Measurements from ENCODE around the gene TSPEAR.
"Not testable (repeated sequence)": the region's sequence is repeated elsewhere in the genome, so short reads cannot be mapped to it uniquely, and the experiment has no call there.

TSPEAR gene

DNA sequence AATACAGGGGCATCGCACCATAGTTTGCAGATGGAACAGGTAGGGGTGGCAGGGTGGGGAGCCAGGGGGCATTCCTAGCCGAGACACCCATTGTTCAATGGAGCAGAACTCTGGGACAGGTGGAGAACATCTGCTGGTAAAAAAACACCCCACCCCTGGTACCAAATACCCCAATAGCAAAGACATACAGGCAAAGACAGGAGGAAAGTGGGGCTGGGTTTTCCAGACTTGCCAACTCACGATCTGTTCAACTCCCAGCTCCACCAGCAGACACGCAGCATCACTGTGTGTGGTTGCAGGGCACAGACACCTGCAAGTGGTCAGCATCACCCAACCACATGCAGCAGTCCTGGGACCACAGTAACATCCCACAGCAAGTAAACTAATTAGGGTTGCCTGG lies 99.8 kb downstream of the TSPEAR start:
- no peak overlapping the region for H3K9ac ChIP-seq (ENCODE audit: low read depth, low read length)
- H3K9me3 ChIP-seq (ENCODE audit: control insufficient read depth, insufficient read depth, low read length) = peaks cover 5% of the 10 kb centered on the region; the same call in 1 of the 2 replicates
- no peaks in the 10 kb centered on the region for H3K36me3 ChIP-seq (ENCODE audit: insufficient read depth, low read length)
- H3K4me1 ChIP-seq (ENCODE audit: insufficient read depth, low read length) = no peaks in the 10 kb centered on the region

DNA sequence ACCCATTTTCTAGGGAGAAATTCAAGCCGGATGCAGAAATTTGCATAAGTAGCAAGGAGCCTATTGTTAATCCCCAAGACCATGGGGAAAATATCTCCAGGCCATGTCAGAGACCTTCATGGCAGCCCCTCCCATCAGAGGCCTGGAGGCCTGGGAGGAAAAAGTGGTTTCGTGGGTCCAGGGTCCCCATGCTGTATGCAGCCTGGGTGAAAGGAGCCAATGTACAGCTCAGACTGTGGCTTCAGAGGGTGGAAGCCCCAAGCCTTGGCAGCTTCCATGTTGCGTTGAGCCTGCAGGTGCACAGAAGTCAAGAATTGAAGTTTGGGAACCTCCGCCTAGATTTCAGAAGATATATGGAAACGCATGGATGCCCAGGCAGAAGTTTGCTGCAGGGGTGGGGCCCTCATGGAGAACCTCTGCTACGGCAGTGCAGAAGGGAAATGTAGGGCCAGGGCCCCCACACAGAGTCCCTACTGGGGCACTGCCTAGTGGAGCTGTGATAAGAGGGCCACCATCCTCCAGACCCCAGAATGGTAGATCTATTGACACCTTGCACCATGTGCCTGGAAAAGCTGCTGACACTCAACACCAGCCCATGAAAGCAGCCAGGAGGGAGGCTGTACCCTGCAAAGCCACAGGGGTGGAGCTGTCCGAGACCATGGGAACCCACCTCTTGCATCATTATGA lies 101.1 kb downstream of the TSPEAR start:
- H3K9ac ChIP-seq (ENCODE audit: low read depth, low read length); H3K9me3 ChIP-seq (ENCODE audit: control insufficient read depth, insufficient read depth, low read length); H3K36me3 ChIP-seq (ENCODE audit: insufficient read depth, low read length); H3K4me1 ChIP-seq (ENCODE audit: insufficient read depth, low read length): not testable (repeated sequence)

DNA sequence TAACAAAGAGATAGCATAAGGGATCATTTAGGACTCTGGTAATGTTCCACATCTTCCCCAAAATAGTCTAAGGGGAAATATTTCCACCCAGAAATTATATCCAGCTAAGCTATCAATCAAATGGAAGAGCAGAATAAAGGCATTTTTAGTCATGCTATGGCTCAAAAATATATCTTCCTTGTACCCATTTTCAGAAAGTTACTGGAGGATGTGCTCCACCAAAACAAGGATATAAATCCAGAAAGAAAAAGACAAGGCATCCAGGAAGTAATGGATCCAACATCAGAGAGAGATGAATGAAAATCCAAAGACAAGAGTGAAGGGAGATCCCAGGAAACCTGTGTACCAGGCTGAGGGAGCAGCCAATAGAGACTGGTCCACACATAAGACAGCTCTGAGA lies 102.2 kb downstream of the TSPEAR start:
- no peak overlapping the region for H3K9ac ChIP-seq (ENCODE audit: low read depth, low read length)
- H3K36me3 ChIP-seq (ENCODE audit: insufficient read depth, low read length) = no peaks in the 10 kb centered on the region
- peaks cover 5% of the 10 kb centered on the region; the same call in 1 of the 2 replicates for H3K9me3 ChIP-seq (ENCODE audit: control insufficient read depth, insufficient read depth, low read length)
- H3K4me1 ChIP-seq (ENCODE audit: insufficient read depth, low read length) = no peaks in the 10 kb centered on the region

DNA sequence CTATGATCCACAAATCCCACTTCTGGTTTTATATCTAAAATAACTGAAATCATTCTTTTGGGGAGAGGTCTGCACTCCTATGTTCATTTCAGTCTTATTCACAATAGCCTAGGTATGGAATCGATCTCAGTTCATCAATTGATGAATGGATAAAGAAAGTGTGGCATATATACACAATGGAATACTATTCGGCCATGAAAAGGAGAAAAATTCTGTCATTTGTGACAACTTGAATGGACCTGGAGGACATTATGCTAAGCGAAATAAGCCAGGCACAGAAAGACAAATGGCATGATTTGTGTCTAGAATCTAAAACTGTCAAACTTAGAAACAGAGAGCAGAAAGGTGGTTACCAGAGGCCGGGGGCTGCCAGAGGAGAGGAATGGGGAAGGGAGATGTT lies 104.9 kb downstream of the TSPEAR start:
- no peaks in the 10 kb centered on the region for H3K4me1 ChIP-seq (ENCODE audit: insufficient read depth, low read length)
- no peak overlapping the region for H3K9ac ChIP-seq (ENCODE audit: low read depth, low read length)
- H3K9me3 ChIP-seq (ENCODE audit: control insufficient read depth, insufficient read depth, low read length) = peaks cover 5% of the 10 kb centered on the region; the same call in 1 of the 2 replicates
- no peaks in the 10 kb centered on the region for H3K36me3 ChIP-seq (ENCODE audit: insufficient read depth, low read length)

GRCh38 chr21:44603911-44604310 lies 107.5 kb downstream of the TSPEAR start:
- Histone ChIP-seq H3K9ac (ENCODE audit: low read depth, low read length) (no peak overlapping the region), H3K36me3 (ENCODE audit: insufficient read depth, low read length) (no peaks in the 10 kb centered on the region), H3K9me3 (ENCODE audit: control insufficient read depth, insufficient read depth, low read length) (no peaks in the 10 kb centered on the region), H3K4me1 (ENCODE audit: insufficient read depth, low read length) (no peaks in the 10 kb centered on the region)

DNA sequence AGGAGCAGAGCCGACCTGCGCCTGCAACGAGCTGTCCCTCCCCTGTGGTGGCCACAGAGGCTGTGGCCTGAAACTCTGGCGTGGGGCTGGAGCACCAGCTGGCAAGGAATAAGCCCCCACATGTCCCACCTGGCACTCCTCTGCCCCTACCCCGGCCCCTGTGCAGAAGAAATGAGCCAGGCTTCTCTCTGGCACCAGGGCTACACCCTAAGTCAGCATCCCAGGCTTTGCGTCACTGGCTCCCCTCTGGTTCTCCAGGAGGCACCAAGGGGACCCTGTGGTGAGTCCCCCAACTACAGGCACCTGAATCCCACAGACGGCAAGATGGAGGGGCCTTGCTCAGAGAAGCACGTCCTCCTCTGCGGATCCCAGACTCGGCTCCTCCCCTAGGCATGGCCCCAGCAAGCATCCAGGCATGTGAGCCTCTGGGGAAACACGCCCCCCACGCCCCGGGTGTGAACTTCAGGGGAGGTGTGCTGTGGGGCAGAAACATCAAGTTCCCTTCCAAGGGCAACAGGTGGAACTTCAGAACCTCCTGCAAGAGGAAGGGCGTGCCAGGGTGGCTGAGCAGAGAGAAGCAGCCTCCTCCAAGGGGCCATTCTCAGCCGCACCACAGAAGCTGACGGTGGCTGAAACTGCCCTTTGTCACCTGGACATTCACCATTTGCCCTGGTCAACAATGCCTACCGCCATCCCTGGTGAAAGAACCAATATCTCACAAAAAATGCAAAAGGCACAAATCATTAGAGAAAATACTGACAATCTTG lies 108.1 kb downstream of the TSPEAR start:
- Histone ChIP-seq H3K9ac (ENCODE audit: low read depth, low read length) (no peak overlapping the region), H3K9me3 (ENCODE audit: control insufficient read depth, insufficient read depth, low read length) (no peaks in the 10 kb centered on the region; the same call in 1 of the 2 replicates), H3K4me1 (ENCODE audit: insufficient read depth, low read length) (no peaks in the 10 kb centered on the region; the same call in 1 of the 2 replicates), H3K36me3 (ENCODE audit: insufficient read depth, low read length) (no peaks in the 10 kb centered on the region)

DNA sequence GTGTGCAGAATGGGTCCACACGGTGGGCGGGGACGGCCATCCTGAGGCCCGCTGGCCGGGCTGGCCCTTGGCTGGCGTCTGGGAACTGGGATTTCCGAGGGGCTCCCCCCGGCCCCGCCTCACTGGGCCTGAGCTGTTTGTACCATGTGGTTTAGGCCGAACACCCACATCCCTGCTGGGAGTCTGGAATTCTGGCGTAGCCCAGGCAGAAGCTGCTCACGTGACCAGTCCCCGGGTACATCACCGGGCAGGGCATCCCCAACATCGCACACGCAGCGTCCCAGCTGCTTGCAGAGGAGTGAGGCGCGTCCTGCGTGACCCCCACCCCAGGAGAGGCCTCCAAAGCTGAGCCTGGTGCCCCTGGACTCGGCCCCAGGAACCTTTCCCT lies 108.9 kb downstream of the TSPEAR start:
- Histone ChIP-seq H3K4me1 (ENCODE audit: insufficient read depth, low read length) (no peaks in the 10 kb centered on the region; the same call in 1 of the 2 replicates), H3K36me3 (ENCODE audit: insufficient read depth, low read length) (no peaks in the 10 kb centered on the region), H3K9me3 (ENCODE audit: control insufficient read depth, insufficient read depth, low read length) (no peaks in the 10 kb centered on the region; the same call in 1 of the 2 replicates), H3K9ac (ENCODE audit: low read depth, low read length) (no peak overlapping the region)

DNA sequence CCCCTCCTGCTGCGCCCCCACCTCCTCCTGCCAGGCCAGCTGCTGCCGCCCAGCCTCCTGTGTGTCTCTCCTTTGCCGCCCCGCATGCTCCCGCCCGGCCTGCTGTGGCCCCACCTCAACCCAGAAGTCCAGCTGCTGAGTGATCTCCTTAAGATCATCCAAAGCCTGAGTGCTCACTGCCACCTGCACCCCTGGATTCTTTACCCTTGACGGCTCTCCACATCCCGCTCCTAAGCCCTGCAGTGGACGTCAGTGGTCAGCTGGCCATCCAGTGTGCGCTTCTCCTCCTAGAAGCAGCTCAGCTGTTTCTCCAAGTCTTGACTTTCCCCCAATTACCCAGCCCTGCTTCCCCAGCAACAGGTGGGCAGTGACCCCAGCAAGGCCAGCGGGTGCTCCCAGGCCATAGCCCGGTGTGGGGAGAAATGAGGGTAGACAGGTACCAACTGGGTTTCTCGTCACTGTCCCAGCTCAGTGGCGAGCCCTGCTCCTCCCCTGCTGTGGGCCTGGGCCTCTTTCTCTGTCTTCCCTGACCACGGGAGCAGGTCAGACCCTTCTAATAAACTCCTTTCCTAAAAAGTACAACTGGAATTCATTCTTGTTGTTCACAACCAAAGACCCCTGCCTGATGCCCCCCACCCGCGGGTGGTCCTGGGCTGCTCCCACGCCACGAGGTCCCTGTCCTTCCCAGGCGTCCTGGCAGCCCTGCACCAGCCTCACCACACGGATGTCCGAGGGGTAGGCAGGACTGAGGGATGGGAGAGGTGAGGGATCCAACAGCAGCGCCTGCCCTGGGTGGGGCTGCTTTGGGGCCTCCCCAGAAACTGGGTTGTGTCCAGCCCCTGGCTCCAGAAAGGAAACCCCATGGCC lies 109.5 kb downstream of the TSPEAR start:
- Histone ChIP-seq H3K36me3 (ENCODE audit: insufficient read depth, low read length) (no peaks in the 10 kb centered on the region), H3K9ac (ENCODE audit: low read depth, low read length) (no peak overlapping the region), H3K4me1 (ENCODE audit: insufficient read depth, low read length) (no peaks in the 10 kb centered on the region; the same call in 1 of the 2 replicates), H3K9me3 (ENCODE audit: control insufficient read depth, insufficient read depth, low read length) (no peaks in the 10 kb centered on the region; the same call in 1 of the 2 replicates)

DNA sequence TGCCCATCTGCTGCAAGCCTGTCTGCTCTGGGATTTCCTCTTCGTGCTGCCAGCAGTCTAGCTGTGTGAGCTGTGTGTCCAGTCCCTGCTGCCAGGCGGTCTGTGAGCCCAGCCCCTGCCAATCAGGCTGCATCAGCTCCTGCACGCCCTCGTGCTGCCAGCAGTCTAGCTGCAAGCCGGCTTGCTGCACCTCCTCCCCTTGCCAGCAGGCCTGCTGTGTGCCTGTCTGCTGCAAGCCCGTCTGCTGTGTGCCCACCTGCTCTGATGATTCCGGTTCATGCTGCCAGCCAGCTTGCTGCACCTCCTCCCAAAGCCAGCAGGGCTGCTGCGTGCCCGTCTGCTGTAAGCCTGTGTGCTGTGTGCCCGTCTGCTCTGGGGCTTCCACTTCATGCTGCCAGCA lies 110.3 kb downstream of the TSPEAR start:
- not testable (repeated sequence) for H3K9ac ChIP-seq (ENCODE audit: low read depth, low read length); H3K36me3 ChIP-seq (ENCODE audit: insufficient read depth, low read length); H3K4me1 ChIP-seq (ENCODE audit: insufficient read depth, low read length); H3K9me3 ChIP-seq (ENCODE audit: control insufficient read depth, insufficient read depth, low read length)

DNA sequence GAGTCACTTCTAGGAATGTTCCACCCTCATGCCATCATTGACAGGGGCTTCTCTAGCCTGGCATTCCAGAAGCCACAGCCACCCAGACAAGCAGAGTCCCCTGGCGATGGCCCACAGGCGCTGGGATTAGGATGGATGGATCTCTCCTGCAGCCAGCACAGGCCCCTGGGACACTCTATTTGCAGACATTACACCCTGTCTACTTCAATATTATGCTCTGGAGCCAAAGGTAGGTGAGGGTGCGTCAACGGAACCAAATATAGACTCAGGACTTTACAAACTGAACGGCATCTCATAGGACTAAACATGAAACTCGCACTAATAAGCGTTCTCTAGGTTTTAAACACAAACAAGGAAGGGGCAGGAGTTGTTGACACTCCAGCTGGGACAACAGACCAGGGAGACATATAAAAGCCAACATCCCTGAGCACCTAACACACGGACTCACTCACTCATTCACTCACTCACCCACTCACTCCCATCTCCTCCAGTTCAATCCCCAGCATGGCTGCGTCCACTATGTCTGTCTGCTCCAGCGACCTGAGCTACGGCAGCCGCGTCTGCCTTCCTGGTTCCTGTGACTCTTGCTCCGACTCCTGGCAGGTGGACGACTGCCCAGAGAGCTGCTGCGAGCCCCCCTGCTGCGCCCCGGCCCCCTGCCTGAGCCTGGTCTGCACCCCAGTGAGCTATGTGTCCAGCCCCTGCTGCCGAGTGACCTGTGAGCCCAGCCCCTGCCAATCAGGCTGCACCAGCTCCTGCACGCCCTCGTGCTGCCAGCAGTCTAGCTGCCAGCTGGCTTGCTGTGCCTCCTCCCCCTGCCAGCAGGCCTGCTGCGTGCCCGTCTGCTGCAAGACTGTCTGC lies 111.0 kb downstream of the TSPEAR start, which contains the start of gene KRTAP10-7:
Gene KRTAP10-7 (plus strand): TSS at position 480 of the 861 bp plus-strand sequence. CDS start 25 bp downstream, at position 505.
- H3K9me3 ChIP-seq (ENCODE audit: control insufficient read depth, insufficient read depth, low read length); H3K9ac ChIP-seq (ENCODE audit: low read depth, low read length); H3K4me1 ChIP-seq (ENCODE audit: insufficient read depth, low read length); H3K36me3 ChIP-seq (ENCODE audit: insufficient read depth, low read length): not testable (repeated sequence)

DNA sequence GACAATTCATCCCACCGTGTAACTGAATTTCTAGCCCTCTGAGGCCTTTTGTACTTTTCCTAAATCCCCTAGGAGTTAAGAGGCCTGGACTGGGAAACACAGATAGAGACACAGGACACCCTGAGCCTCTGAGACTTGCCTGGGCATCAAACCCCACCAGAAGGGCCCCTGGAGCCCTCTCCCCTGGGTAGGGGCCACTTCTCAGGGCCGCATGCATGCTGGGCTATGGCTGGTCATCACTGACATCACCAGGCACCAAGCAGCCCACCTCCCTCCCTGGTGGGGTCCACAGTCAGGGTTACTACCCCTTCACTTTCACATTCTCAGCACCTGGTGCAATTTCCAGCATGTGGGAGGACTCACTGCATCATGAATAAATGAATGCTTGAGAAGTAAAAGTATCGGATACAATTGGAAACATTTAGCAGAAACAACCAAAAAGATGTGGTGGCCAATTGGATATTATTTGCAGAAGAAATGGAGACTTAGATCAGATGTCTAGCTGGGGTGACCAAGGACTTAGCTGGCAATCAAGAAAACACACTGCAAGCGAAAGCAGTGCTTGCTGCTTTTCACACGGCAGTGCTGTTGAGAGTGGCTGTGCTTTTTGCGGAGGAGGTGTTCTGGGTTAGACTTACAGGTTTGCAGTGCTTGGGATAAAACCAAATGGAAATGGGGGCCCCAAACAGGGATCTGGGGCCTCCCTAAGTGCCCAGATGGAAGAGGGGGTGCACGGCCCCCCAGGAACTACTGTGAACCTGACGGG lies 111.9 kb downstream of the TSPEAR start:
- H3K9me3 ChIP-seq (ENCODE audit: control insufficient read depth, insufficient read depth, low read length) = no peaks in the 10 kb centered on the region; the same call in 1 of the 2 replicates
- H3K36me3 ChIP-seq (ENCODE audit: insufficient read depth, low read length) = no peaks in the 10 kb centered on the region
- no peak overlapping the region for H3K9ac ChIP-seq (ENCODE audit: low read depth, low read length)
- H3K4me1 ChIP-seq (ENCODE audit: insufficient read depth, low read length) = no peaks in the 10 kb centered on the region; the same call in 1 of the 2 replicates

- peaks cover 4% of the 10 kb centered on the region; the same call in 1 of the 2 replicates for H3K4me1 ChIP-seq (ENCODE audit: insufficient read depth, low read length)
- no peaks in the 10 kb centered on the region; the same call in 1 of the 2 replicates for H3K9me3 ChIP-seq (ENCODE audit: control insufficient read depth, insufficient read depth, low read length)
- no peaks in the 10 kb centered on the region for H3K36me3 ChIP-seq (ENCODE audit: insufficient read depth, low read length)
- H3K9ac ChIP-seq (ENCODE audit: low read depth, low read length) = no peak overlapping the region
Measured at GRCh38 chr21:44598061-44598460, 113.3 kb downstream of the TSPEAR start.

All from ES-I3 (cell line).